Gastrocnemius medialis (tissue), 4 donors: ENCODE data around the gene SAMMSON.

Source experiments
- CTCF ChIP-seq, 5 experiments: fragments of 450-650 bp in 3 of 5; fragments of 200-600 bp in 2 of 5; sonication (generic) in 2 of 5; IDR thresholded peaks in 4 of 5; conservative IDR thresholded peaks in 1 of 5; 1 replicate in 4 of 5; 2 replicates in 1 of 5; pipeline ENCODE4 v1.5.1; 2016 to 2019; ENCODE audit warnings: antibody characterized with exemption in 5 of 5, mild to moderate bottlenecking in 3 of 5, moderate library complexity in 3 of 5
- POLR2A ChIP-seq, 2 donors: fragments of 450-650 bp; IDR thresholded peaks; one replicate each; pipeline ENCODE4 v1.6.1; 2017; ENCODE audit warnings: antibody characterized with exemption in 2 of 2, mild to moderate bottlenecking in 2 of 2, moderate library complexity in 2 of 2

- TF ChIP-seq CTCF (IDR thresholded peaks at IDR 0.05 in 4 of 5, conservative IDR thresholded peaks at IDR 0.05 in 1 of 5), result no peak
- TF ChIP-seq POLR2A (IDR thresholded peaks at IDR 0.05), result no peak
Measured at GRCh38 chr3:70061096-70061495, 61.6 kb downstream of the SAMMSON start.
